ENCODE results near the gene PLEKHA8. TPM values are rescaled to one million over a fixed set of nuclear protein-coding genes. Genes with fewer than 3 reads are reported as not detected.

The PLEKHA8 gene
- total RNA-seq, 1 donor from 2014 or later: 13.7 TPM

DNA sequence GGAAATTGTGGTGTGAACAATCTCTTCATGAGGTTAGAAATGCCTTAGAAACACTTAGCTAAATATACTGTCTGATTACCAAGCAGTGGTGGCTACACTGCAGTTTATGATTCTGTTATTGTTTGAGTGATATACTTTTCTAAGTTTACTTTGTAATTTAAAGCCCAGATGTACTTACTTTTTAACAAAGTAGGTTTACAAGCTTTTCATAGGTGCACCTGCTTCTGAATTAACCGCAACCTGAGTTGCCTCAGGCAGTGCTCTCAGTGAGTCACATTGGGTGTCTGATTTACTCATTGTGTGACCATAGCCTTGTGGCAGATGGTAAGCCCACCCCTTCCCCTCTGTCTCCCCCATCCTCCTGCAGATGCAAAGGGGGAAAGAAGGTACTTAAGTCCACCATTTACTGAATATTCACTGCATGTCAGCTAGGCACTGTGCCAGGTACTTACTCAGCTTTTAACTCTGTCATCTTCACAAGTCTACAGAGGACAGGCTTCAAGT, 115.6 kb downstream of the PLEKHA8 start:
- DNase-seq (ENCODE audit: low spot score): no peak

- no peak for DNase-seq (ENCODE audit: low spot score)
Measured at GRCh38 chr7:30144657-30145306, 116.6 kb downstream of the PLEKHA8 start.

GRCh38 chr7:30145426-30145970, 117.3 kb downstream of the PLEKHA8 start:
- DNase-seq (ENCODE audit: low spot score): no peak

GRCh38 chr7:30146127-30146612, 118.0 kb downstream of the PLEKHA8 start:
- no peak for DNase-seq (ENCODE audit: low spot score)

DNA sequence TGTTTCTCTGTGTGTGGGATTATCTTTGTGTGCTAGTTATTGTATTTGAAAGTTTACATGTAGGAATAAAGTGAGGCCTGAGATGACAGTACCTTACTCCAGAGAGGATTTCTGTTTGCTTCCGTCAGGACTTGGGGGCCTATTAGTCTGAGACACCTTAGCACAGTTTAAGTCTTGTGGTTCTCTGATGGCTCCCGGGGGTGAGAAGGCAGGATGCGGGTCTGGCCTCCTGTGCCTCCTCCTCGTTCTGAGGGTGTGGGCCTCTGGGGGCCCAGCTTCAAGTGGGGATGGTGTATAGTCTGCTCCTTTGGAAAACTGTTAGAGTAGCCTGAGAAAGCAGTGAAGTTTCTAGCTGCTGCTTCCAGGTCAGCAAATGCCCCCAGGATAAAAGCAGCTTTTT, 119.0 kb downstream of the PLEKHA8 start:
- DNase-seq (ENCODE audit: low spot score): no peak

GRCh38 chr7:30147785-30148184, 119.6 kb downstream of the PLEKHA8 start:
- DNase-seq (ENCODE audit: low spot score): no peak

GRCh38 chr7:30148426-30148825, 120.2 kb downstream of the PLEKHA8 start:
- DNase-seq (ENCODE audit: low spot score): no peak

GRCh38 chr7:30148951-30149459, 120.8 kb downstream of the PLEKHA8 start:
- no peak for DNase-seq (ENCODE audit: low spot score)

GRCh38 chr7:30149640-30150272, 121.5 kb downstream of the PLEKHA8 start:
- no peak for DNase-seq (ENCODE audit: low spot score)

- DNase-seq (ENCODE audit: low spot score): no peak
Measured at GRCh38 chr7:30150711-30151110, 122.5 kb downstream of the PLEKHA8 start.

GRCh38 chr7:30154111-30154587, 125.9 kb downstream of the PLEKHA8 start:
- DNase-seq (ENCODE audit: low spot score): no peak

DNA sequence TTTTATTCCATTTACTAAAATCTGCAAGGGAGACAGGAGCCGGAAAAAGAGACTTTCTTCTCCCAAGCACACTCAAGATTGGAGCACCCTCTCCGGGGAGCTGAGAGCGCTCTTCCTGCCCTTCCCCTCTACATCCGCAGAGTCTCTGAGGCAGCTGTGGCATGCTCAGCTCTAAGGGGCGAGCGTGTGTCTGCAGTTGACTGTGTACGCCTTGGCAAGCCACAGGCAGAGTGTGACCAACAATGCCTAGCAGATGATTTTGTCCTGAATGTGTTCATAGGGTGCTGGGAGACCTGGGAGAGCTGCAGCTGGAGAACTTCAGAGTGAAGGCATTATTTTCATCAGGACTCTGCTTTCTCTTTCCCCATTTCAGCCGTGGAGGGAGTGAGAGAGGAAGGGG, 127.3 kb downstream of the PLEKHA8 start:
- DNase-seq (ENCODE audit: low spot score): no peak

GRCh38 chr7:30157204-30157603, 129.0 kb downstream of the PLEKHA8 start:
- DNase-seq (ENCODE audit: low spot score): no peak

DNA sequence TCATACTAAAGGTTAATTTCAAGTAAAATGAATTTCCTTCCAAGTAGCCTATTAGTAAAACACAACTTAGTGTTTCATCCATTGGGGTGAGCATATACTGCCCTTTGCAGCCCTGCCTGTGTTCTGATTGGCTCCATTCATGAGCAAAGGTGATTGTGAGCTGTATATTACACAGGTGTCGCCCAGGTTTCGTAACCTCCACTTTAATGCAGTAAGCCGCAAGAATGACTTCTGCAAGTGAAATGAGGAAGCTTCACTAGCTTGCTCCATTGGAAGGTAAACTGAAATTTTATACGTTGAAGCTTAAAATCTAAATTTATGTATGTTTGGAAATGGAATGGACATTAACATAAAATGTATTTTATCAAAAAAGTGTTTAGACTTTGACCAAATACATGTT, 131.0 kb downstream of the PLEKHA8 start:
- no peak for DNase-seq (ENCODE audit: low spot score)

GRCh38 chr7:30159698-30160143, 131.5 kb downstream of the PLEKHA8 start:
- DNase-seq (ENCODE audit: low spot score): no peak

DNA sequence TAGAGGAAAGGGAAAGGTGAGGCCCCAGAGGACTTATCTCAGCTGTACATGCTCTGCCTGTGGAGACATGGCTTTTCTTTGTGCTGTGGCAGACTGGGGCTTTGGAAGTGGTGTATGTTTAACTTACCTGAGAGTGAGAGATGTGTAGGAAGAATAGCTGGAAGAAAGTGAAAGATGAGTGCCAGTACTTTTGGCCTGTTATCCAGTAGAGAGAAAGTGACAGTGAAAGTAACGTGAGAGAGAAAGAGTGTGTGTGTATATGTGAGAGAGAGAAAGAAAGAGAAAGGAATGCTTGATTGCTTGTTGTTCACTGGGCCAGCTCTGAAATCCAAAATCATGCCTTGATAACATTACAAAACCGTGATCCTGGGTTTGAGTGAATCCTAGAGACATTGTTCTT, 132.1 kb downstream of the PLEKHA8 start:
- no peak for DNase-seq (ENCODE audit: low spot score)

DNA sequence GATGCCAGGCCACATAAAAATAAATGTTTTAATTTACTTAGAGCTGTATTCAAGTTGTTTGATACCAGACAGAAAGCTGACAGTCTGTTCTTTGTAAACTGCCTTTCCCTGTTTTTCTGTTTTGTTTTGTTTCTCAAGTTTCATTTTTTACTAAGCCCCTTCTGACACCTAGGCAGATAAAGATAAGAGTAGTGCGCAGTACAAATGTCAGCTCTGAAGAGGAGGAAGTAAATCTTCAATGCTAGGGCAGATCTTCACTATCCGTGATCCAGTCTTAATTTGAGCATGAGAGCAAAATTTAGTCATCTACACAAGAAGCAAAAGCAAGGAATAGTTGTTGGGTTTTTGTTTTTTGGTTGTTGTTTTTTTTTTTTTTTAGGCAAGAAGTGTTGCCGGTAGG, 133.9 kb downstream of the PLEKHA8 start:
- no peak for DNase-seq (ENCODE audit: low spot score)

GRCh38 chr7:30162622-30163124, 134.5 kb downstream of the PLEKHA8 start:
- DNase-seq (ENCODE audit: low spot score): no peak

- DNase-seq (ENCODE audit: low spot score): no peak
Measured at GRCh38 chr7:30163231-30163894, 135.2 kb downstream of the PLEKHA8 start.

DNA sequence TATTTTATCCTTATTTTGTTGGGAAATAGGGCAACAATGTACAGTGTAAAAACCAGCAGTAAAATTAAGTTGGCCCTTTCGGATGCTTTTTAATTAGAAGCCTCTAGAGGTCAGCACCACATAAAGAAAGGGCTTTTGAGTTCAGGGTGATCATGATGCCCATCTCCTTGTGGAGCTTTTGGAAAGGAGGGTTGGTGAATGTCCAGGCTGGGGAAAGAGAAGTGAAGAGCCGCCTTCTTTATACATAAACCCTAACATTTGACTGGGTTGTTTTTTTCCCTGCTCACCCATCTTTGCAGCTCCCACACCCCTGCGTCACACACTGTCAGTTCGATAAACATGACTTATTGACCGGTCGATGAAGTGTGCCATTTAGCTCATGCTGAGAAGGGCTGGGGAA, 136.4 kb downstream of the PLEKHA8 start:
- no peak for DNase-seq (ENCODE audit: low spot score)

DNA sequence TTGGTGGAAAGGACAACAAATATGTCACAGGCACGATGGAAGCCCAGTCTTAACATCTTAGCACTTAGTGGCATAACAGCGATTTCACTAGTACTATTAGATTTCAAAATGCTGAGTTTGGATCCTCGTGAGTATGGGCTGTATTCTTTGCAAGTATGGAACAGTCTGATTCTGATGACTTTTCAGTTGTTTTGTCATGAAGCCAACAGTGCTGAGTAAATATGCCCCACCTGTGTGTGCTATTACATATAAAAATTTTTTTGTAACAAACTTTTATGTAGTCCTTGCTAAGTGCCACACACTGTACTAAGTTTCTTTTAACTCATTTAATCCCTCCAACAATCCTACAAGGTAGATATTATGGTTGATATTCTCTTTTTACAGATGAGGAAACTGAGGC, 137.4 kb downstream of the PLEKHA8 start:
- DNase-seq (ENCODE audit: low spot score): no peak

Data from mesenteric fat pad (tissue), 1 donor.